ENCODE results near the gene MCC.

The MCC gene

GRCh38 chr5:113299591-113299990, 188.7 kb downstream of the MCC start:
- no peak for DNase-seq

- no peak for DNase-seq
Measured at GRCh38 chr5:113296676-113297075, 191.6 kb downstream of the MCC start.

GRCh38 chr5:113295111-113295539, 193.1 kb downstream of the MCC start:
- no peak for DNase-seq

- DNase-seq, result peak; percentile 32
Measured at GRCh38 chr5:113294311-113295110, 193.7 kb downstream of the MCC start.

GRCh38 chr5:113293975-113294310, 194.3 kb downstream of the MCC start:
- DNase-seq, result no peak

- no peak for DNase-seq
Measured at GRCh38 chr5:113293068-113293974, 194.9 kb downstream of the MCC start.

GRCh38 chr5:113292462-113292861, 195.8 kb downstream of the MCC start:
- no peak for DNase-seq

GRCh38 chr5:113283558-113283957, 204.7 kb downstream of the MCC start:
- DNase-seq, result no peak

- DNase-seq, result no peak
Measured at GRCh38 chr5:113282472-113282871, 205.8 kb downstream of the MCC start.

- no peak for DNase-seq
Measured at GRCh38 chr5:113281194-113281593, 207.1 kb downstream of the MCC start.

- no peak for DNase-seq
Measured at GRCh38 chr5:113280541-113280940, 207.7 kb downstream of the MCC start.

GRCh38 chr5:113278976-113279375, 209.3 kb downstream of the MCC start:
- no peak for DNase-seq

GRCh38 chr5:113276493-113276892, 211.8 kb downstream of the MCC start:
- DNase-seq, result no peak

GRCh38 chr5:113276001-113276400, 212.3 kb downstream of the MCC start:
- DNase-seq, result no peak

- DNase-seq, result no peak
Measured at GRCh38 chr5:113274836-113275414, 213.3 kb downstream of the MCC start.

GRCh38 chr5:113273948-113274347, 214.3 kb downstream of the MCC start:
- DNase-seq, result no peak

- DNase-seq, result no peak
Measured at GRCh38 chr5:113271745-113272454, 216.4 kb downstream of the MCC start.

- no peak for DNase-seq
Measured at GRCh38 chr5:113271015-113271414, 217.2 kb downstream of the MCC start.

- no peak for DNase-seq
Measured at GRCh38 chr5:113270086-113270485, 218.2 kb downstream of the MCC start.

GRCh38 chr5:113269023-113269997, 218.9 kb downstream of the MCC start:
- DNase-seq, result no peak

- DNase-seq, result no peak
Measured at GRCh38 chr5:113268232-113268631, 220.0 kb downstream of the MCC start.

Measured in activated gamma-delta T cell (primary cell).